CD14-positive monocyte (primary cell): ENCODE measurements around the gene KCNMA1. TPM values are rescaled to one million over a fixed set of nuclear protein-coding genes. Genes with fewer than 3 reads are reported as not detected.

Source experiments
- DNase-seq, 3 donors: peaks; one replicate each; pipeline ENCODE4 v3.0.0-alpha.2; 2011 to 2022
- H2AFZ ChIP-seq: 2 replicates; pipeline ENCODE4 v1.6.0; 2012; ENCODE audit warnings: mild to moderate bottlenecking, low read depth, low read length, inconsistent platforms; ENCODE audit not compliant: insufficient read depth, poor library complexity, severe bottlenecking
- H3K27ac ChIP-seq, 2 donors: 1 replicate in 1 of 2; 2 replicates in 1 of 2; pipeline ENCODE4 v1.5.1; 2012 to 2013; ENCODE audit warnings: low read length in 2 of 2, control low read depth in 1 of 2, inconsistent platforms in 1 of 2, low read depth in 1 of 2, mild to moderate bottlenecking in 1 of 2
- H3K27me3 ChIP-seq, 2 donors: one replicate each; pipeline versions ENCODE4 v1.6.0 to v1.6.1; 2011 to 2013; ENCODE audit warnings: low read length in 2 of 2; ENCODE audit not compliant: control insufficient read depth in 2 of 2, insufficient read depth in 2 of 2
- H3K36me3 ChIP-seq, 2 donors: replicated peaks in 1 of 2; 1 replicate in 1 of 2; 2 replicates in 1 of 2; pipeline versions ENCODE4 v1.5.1 to v1.6.1; 2012 to 2013; ENCODE audit warnings: low read length in 2 of 2, control low read depth in 1 of 2, inconsistent platforms in 1 of 2, mild to moderate bottlenecking in 1 of 2; ENCODE audit not compliant: insufficient read depth in 2 of 2, control insufficient read depth in 1 of 2
- H3K4me1 ChIP-seq, 2 donors: 1 replicate in 1 of 2; 2 replicates in 1 of 2; pipeline versions ENCODE4 v1.5.1 to v1.6.1; 2012 to 2013; ENCODE audit warnings: low read length in 2 of 2, control low read depth in 1 of 2, inconsistent platforms in 1 of 2, mild to moderate bottlenecking in 1 of 2, moderate library complexity in 1 of 2; ENCODE audit not compliant: insufficient read depth in 2 of 2, control insufficient read depth in 1 of 2
- H3K4me2 ChIP-seq: replicated peaks from 2 replicates; pipeline ENCODE3; 2012; ENCODE audit warnings: low read length, moderate library complexity, mild to moderate bottlenecking; ENCODE audit not compliant: poor library complexity, severe bottlenecking; ENCODE audit errors: extremely low read depth
- H3K4me3 ChIP-seq, 3 experiments: fragments of 200-600 bp in 1 of 3; sonication (generic) in 1 of 3; replicated peaks in 1 of 3; 1 replicate in 2 of 3; 2 replicates in 1 of 3; pipeline ENCODE4 v1.5.1; 2011 to 2013; ENCODE audit warnings: low read length in 3 of 3, mild to moderate bottlenecking in 3 of 3, control low read depth in 2 of 3, low read depth in 2 of 3, inconsistent platforms in 1 of 3, moderate library complexity in 1 of 3
- H3K79me2 ChIP-seq: 2 replicates; pipeline ENCODE4 v1.6.0; 2012; ENCODE audit warnings: mild to moderate bottlenecking, control low read depth, inconsistent platforms, low read length, moderate library complexity; ENCODE audit not compliant: insufficient read depth
- H3K9ac ChIP-seq: 2 replicates; pipeline ENCODE4 v1.6.0; 2017; ENCODE audit warnings: low read length, mild to moderate bottlenecking; ENCODE audit not compliant: insufficient read depth, poor library complexity, severe bottlenecking
- H3K9me3 ChIP-seq, 2 donors: replicated peaks in 1 of 2; 1 replicate in 1 of 2; 2 replicates in 1 of 2; pipeline versions ENCODE4 v1.5.1 to v1.6.1; 2012 to 2013; ENCODE audit warnings: low read length in 2 of 2, control low read depth in 1 of 2; ENCODE audit not compliant: control insufficient read depth in 1 of 2, insufficient read depth in 1 of 2
- H4K20me1 ChIP-seq: 2 replicates; pipeline ENCODE4 v1.6.0; 2012; ENCODE audit warnings: mild to moderate bottlenecking, low read length, control low read depth, moderate library complexity; ENCODE audit not compliant: insufficient read depth
- H3K27ac Mint-ChIP-seq, 7 donors: one replicate each; pipeline ENCODE4 v1.8.0; 2020; ENCODE audit warnings: mild to moderate bottlenecking in 7 of 7, mixed read lengths in 7 of 7, moderate library complexity in 6 of 7, inconsistent platforms in 2 of 7
- H3K27me3 Mint-ChIP-seq, 3 donors: one replicate each; pipeline ENCODE4 v1.8.0; 2021 to 2022; ENCODE audit warnings: low read depth in 3 of 3, mild to moderate bottlenecking in 3 of 3, mixed read lengths in 3 of 3, moderate library complexity in 3 of 3, inconsistent platforms in 1 of 3
- H3K36me3 Mint-ChIP-seq, 2 donors: one replicate each; pipeline ENCODE4 v1.8.0; 2020; ENCODE audit warnings: mixed read lengths in 2 of 2, inconsistent platforms in 1 of 2, mild to moderate bottlenecking in 1 of 2
- H3K4me1 Mint-ChIP-seq: one replicate; pipeline ENCODE4 v1.8.0; 2020; ENCODE audit warnings: mild to moderate bottlenecking, mixed read lengths
- H3K4me3 Mint-ChIP-seq, 2 donors: one replicate each; pipeline ENCODE4 v1.8.0; 2020; ENCODE audit warnings: mild to moderate bottlenecking in 2 of 2, mixed read lengths in 2 of 2, moderate library complexity in 1 of 2
- H3K9me3 Mint-ChIP-seq, 7 donors: one replicate each; pipeline ENCODE4 v1.8.0; 2020 to 2022; ENCODE audit warnings: mixed read lengths in 7 of 7, mild to moderate bottlenecking in 6 of 7, moderate library complexity in 6 of 7, inconsistent platforms in 2 of 7
- CTCF ChIP-seq: fragments of 200-600 bp; IDR thresholded peaks from one replicate; pipeline ENCODE4 v1.8.0; 2022; ENCODE audit warnings: antibody characterized with exemption, mild to moderate bottlenecking
- WGBS: methylation state at CpG from one replicate; pipeline ENCODE4 v1.1.5; 2013; ENCODE audit warnings: missing lambda C conversion rate; ENCODE audit not compliant: insufficient coverage; 5-methylcytosine and 5-hydroxymethylcytosine counted together
- intact Hi-C, 2 donors: fragments of 100-400 bp; cut with micrococcal nuclease; formaldehyde crosslinking; loops; one replicate each; pipeline versions ENCODE4 v1.15.0 to v1.15.1; 2023
- polyA plus RNA-seq, 3 donors: library from polyadenylated mRNA; depleted of rRNA in 1 of 3; unstranded in 2 of 3; stranded (reverse) in 1 of 3; fragments of 300-500 nt in 2 of 3; fragments of >200 nt in 1 of 3; fragmentation: Illumina TruSeq in 2 of 3; gene quantifications; 1 replicate in 2 of 3; 2 replicates in 1 of 3; pipeline ENCODE4 v1.2.3, GENCODE V29; 2012 to 2021

Gene KCNMA1
- polyA plus RNA-seq, 3 donors = 0.11 to 1.0 TPM; not detected in 1

DNA sequence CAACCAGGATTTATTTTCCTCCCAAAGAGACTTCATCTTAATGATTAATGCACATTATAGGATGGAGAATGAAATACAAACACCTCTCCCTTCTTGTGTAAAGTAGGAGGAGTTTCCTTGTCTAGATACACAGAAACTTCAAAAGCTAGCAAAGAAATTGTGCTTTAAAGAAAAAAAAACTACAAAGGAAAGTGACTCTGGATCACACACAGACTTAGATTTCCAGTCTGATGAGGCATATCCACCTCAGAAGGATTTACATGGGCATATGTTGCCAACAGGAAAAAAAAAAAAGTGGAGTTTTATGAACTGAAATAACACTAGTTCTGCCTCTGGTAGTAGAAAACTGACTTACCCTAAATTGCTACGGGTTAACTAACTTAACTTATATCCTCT, 449.6 kb downstream of the KCNMA1 start:
- H3K4me3 Mint-ChIP-seq = no peak overlapping the region
- no peak for TF ChIP-seq CTCF
- H3K79me2 ChIP-seq = no peaks in the 10 kb centered on the region
- no peaks in the 10 kb centered on the region for H3K4me1 Mint-ChIP-seq
- H3K27ac Mint-ChIP-seq = no peak overlapping the region
- no peaks in the 10 kb centered on the region for H3K9me3 ChIP-seq
- WGBS = no CpG with 5 or more reads among the region's 1 CpG
- no peaks in the 10 kb centered on the region for H3K36me3 Mint-ChIP-seq
- H3K4me3 ChIP-seq = no peak overlapping the region
- no peaks in the 10 kb centered on the region for H3K9me3 Mint-ChIP-seq
- peaks cover 2 to 10% (median 2%) of the 10 kb centered on the region in 3 donors for H3K27me3 Mint-ChIP-seq
- DNase-seq = no peak
- no peak overlapping the region for H2AFZ ChIP-seq
- H3K9ac ChIP-seq = no peak overlapping the region
- H3K4me2 ChIP-seq = no peak overlapping the region
- no peaks in the 10 kb centered on the region for H4K20me1 ChIP-seq
- H3K4me1 ChIP-seq = no peaks in the 10 kb centered on the region
- intact Hi-C loops = no loop called here
- no peaks in the 10 kb centered on the region for H3K36me3 ChIP-seq
- H3K27ac ChIP-seq = no peak overlapping the region
- H3K27me3 ChIP-seq = no peaks in the 10 kb centered on the region

- Histone ChIP-seq H3K79me2 (no peaks in the 10 kb centered on the region), H3K9me3 (no peaks in the 10 kb centered on the region), H3K4me3 (no peak overlapping the region), H3K36me3 (no peaks in the 10 kb centered on the region), H4K20me1 (no peaks in the 10 kb centered on the region), H3K27ac (no peak overlapping the region), H3K4me1 (no peaks in the 10 kb centered on the region), H2AFZ (no peak overlapping the region), H3K9ac (no peak overlapping the region), H3K4me2 (no peak overlapping the region), H3K27me3 (no peaks in the 10 kb centered on the region)
- no peaks in the 10 kb centered on the region for H3K9me3 Mint-ChIP-seq
- H3K36me3 Mint-ChIP-seq = no peaks in the 10 kb centered on the region
- no peak overlapping the region for H3K4me3 Mint-ChIP-seq
- TF ChIP-seq CTCF = no peak
- intact Hi-C loops = no loop called here
- no peak overlapping the region for H3K27ac Mint-ChIP-seq
- H3K4me1 Mint-ChIP-seq = no peaks in the 10 kb centered on the region
- peaks cover 2 to 10% (median 2%) of the 10 kb centered on the region in 3 donors for H3K27me3 Mint-ChIP-seq
- no peak for DNase-seq
- WGBS = 80% methylated on average over 1 of the region's 9 CpGs
These were observed 450.1 kb downstream of the KCNMA1 start for GRCh38 chr10:77187376-77187999.
